NK-92 (cell line): ENCODE results near the gene GNG3.

Experiments used
- DNase-seq: peaks from one replicate; lab custom pipeline; 2025; ENCODE audit not compliant: unreplicated experiment; lab: John Stamatoyannopoulos, UW

GNG3 gene

DNA sequence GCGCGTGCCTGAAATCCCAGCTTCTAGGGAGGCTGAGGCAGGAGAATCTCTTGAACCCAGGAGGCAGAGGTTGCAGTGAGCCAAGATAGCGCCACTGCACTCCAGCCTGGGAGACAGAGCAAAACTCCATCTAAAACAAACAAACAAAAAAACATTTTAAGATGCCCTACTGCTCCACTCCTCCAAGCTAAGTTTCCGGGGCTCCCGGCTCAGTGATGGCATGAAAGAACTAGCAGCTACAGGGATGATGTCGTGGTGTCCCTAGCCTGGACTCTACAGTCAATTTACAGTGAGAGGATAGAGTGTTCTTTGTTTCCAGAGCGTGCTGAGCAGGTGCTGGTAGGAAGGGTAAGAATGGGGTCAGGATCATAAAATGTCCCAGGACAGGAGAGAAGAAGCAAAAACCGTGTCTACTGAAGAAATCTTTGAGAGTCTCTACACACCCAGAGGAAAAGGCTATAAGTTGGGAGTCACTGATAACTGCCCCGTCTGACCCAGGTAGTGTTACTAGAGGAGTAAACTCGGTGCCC is 47.7 kb downstream of the GNG3 start:
- DNase-seq: no peak

DNA sequence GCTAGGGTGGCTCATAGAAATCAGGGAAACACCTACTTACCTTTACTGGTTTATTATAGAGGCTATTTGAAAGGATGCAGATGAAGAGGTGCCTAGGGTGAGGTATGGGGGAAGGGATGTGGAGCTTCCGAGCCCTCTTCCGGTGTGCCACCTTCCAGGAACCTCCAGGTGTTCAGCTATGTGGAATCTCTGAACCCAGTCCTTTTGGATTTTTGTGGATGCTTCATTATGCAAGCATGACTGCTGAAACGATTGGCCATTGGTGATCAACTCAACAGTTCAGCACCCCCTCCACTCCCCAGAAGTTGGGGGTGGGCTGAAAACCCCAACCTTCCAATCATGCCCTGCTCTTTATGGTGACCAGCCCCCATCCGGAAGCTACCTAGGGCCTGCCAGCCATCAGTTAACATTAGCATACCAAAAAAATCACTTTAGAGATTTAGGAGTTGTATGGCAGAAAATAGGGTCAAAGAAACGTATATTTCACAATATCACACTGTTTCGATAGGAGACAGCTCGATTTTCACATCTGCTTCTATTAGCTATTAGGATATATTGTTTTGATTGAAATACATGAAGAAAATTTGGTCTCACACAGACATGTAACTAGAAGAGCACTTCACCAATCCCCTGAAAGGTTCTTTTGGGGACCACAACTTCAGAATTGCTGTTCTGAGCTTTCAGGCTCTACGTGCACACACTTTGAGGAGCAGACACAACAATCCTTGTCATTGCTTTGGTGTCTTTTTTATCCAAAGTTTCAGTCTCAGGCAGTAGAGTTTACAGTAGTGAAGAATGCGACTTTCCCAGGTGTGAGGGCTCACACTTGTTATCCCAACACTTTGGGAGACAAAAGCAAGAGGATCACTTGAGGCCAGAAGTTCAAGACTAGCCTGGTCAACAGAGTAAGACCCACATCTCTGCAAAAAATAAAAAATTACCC is 50.6 kb downstream of the GNG3 start:
- no peak for DNase-seq
